ENCODE results near the gene ZNF813.
A peak's percentile ranks its signal among the peaks of the same experiment; 100 is the strongest.
"Not testable (repeated sequence)": the region's sequence is repeated elsewhere in the genome, so short reads cannot be mapped to it uniquely, and the experiment has no call there.

Gene ZNF813

GRCh38 chr19:53455828-53456227, 11.7 kb upstream of the ZNF813 start:
- no peak overlapping the region for H3K9ac ChIP-seq (ENCODE audit: low read length in 2 of 2)
- no peaks in the 10 kb centered on the region for H3K27me3 ChIP-seq (ENCODE audit: control insufficient read depth in 1 of 2, insufficient read depth in 2 of 2, low read length in 2 of 2)
- H3K27ac ChIP-seq (ENCODE audit: low read length): no peak overlapping the region
- H3K4me1 ChIP-seq (ENCODE audit: control insufficient read depth, insufficient read depth, low read length): no peaks in the 10 kb centered on the region
- H3K36me3 ChIP-seq (ENCODE audit: control insufficient read depth in 2 of 2, insufficient read depth in 2 of 2, low read length in 2 of 2): peaks cover 19 to 26% of the 10 kb centered on the region in 2 donors
- H3K4me3 ChIP-seq (ENCODE audit: low read length in 2 of 2): no peak overlapping the region
- peaks cover 0 to 5% of the 10 kb centered on the region in 2 donors for H3K9me3 ChIP-seq (ENCODE audit: control insufficient read depth in 2 of 2, low read length in 2 of 2)

GRCh38 chr19:53460131-53460721, 7.3 kb upstream of the ZNF813 start:
- not testable (repeated sequence) for H3K27me3 ChIP-seq (ENCODE audit: control insufficient read depth in 1 of 2, insufficient read depth in 2 of 2, low read length in 2 of 2); H3K27ac ChIP-seq (ENCODE audit: low read length); H3K9me3 ChIP-seq (ENCODE audit: control insufficient read depth in 2 of 2, low read length in 2 of 2); H3K9ac ChIP-seq (ENCODE audit: low read length in 2 of 2); H3K36me3 ChIP-seq (ENCODE audit: control insufficient read depth in 2 of 2, insufficient read depth in 2 of 2, low read length in 2 of 2); H3K4me1 ChIP-seq (ENCODE audit: control insufficient read depth, insufficient read depth, low read length); H3K4me3 ChIP-seq (ENCODE audit: low read length in 2 of 2)

GRCh38 chr19:53461866-53462265, 5.7 kb upstream of the ZNF813 start:
- H3K27me3 ChIP-seq (ENCODE audit: control insufficient read depth in 1 of 2, insufficient read depth in 2 of 2, low read length in 2 of 2): no peaks in the 10 kb centered on the region
- no peak overlapping the region for H3K27ac ChIP-seq (ENCODE audit: low read length)
- no peak overlapping the region for H3K9ac ChIP-seq (ENCODE audit: low read length in 2 of 2)
- no peak overlapping the region for H3K4me3 ChIP-seq (ENCODE audit: low read length in 2 of 2)
- no peaks in the 10 kb centered on the region for H3K36me3 ChIP-seq (ENCODE audit: control insufficient read depth in 2 of 2, insufficient read depth in 2 of 2, low read length in 2 of 2)
- H3K9me3 ChIP-seq (ENCODE audit: control insufficient read depth in 2 of 2, low read length in 2 of 2): peaks cover 0 to 4% of the 10 kb centered on the region in 2 donors
- H3K4me1 ChIP-seq (ENCODE audit: control insufficient read depth, insufficient read depth, low read length): peaks cover 4% of the 10 kb centered on the region

- Histone ChIP-seq H3K27me3 (ENCODE audit: control insufficient read depth in 1 of 2, insufficient read depth in 2 of 2, low read length in 2 of 2) (no peaks in the 10 kb centered on the region), H3K36me3 (ENCODE audit: control insufficient read depth in 2 of 2, insufficient read depth in 2 of 2, low read length in 2 of 2) (no peaks in the 10 kb centered on the region), H3K9ac (ENCODE audit: low read length in 2 of 2) (no peak overlapping the region), H3K27ac (ENCODE audit: low read length) (no peak overlapping the region), H3K4me1 (ENCODE audit: control insufficient read depth, insufficient read depth, low read length) (peaks cover 7% of the 10 kb centered on the region), H3K9me3 (ENCODE audit: control insufficient read depth in 2 of 2, low read length in 2 of 2) (no peaks in the 10 kb centered on the region), H3K4me3 (ENCODE audit: low read length in 2 of 2) (no peak overlapping the region)
Observed at GRCh38 chr19:53462861-53463260, 4.7 kb upstream of the ZNF813 start.

GRCh38 chr19:53463263-53463662, 4.3 kb upstream of the ZNF813 start:
- H3K27me3 ChIP-seq (ENCODE audit: control insufficient read depth in 1 of 2, insufficient read depth in 2 of 2, low read length in 2 of 2): no peaks in the 10 kb centered on the region
- no peak overlapping the region for H3K9ac ChIP-seq (ENCODE audit: low read length in 2 of 2)
- no peak overlapping the region for H3K27ac ChIP-seq (ENCODE audit: low read length)
- peaks cover 7% of the 10 kb centered on the region for H3K4me1 ChIP-seq (ENCODE audit: control insufficient read depth, insufficient read depth, low read length)
- no peaks in the 10 kb centered on the region for H3K36me3 ChIP-seq (ENCODE audit: control insufficient read depth in 2 of 2, insufficient read depth in 2 of 2, low read length in 2 of 2)
- no peaks in the 10 kb centered on the region for H3K9me3 ChIP-seq (ENCODE audit: control insufficient read depth in 2 of 2, low read length in 2 of 2)
- H3K4me3 ChIP-seq (ENCODE audit: low read length in 2 of 2): no peak overlapping the region

GRCh38 chr19:53466726-53467484, 628 bp upstream of the ZNF813 start:
- Histone ChIP-seq H3K9ac (ENCODE audit: low read length in 2 of 2) (no peak overlapping the region), H3K36me3 (ENCODE audit: control insufficient read depth in 2 of 2, insufficient read depth in 2 of 2, low read length in 2 of 2) (no peaks in the 10 kb centered on the region), H3K4me1 (ENCODE audit: control insufficient read depth, insufficient read depth, low read length) (peaks cover 10% of the 10 kb centered on the region), H3K9me3 (ENCODE audit: control insufficient read depth in 2 of 2, low read length in 2 of 2) (no peaks in the 10 kb centered on the region), H3K27me3 (ENCODE audit: control insufficient read depth in 1 of 2, insufficient read depth in 2 of 2, low read length in 2 of 2) (no peaks in the 10 kb centered on the region), H3K4me3 (ENCODE audit: low read length in 2 of 2) (peak overlapping the region; percentile 85 to 91), H3K27ac (ENCODE audit: low read length) (no peak overlapping the region)

GRCh38 chr19:53468628-53469027, 1.1 kb downstream of the ZNF813 start:
- not testable (repeated sequence) for H3K9ac ChIP-seq (ENCODE audit: low read length in 2 of 2)
- peak overlapping the region; percentile 48 to 91 for H3K4me3 ChIP-seq (ENCODE audit: low read length in 2 of 2)

GRCh38 chr19:53471916-53472315, 4.4 kb downstream of the ZNF813 start:
- no peaks in the 10 kb centered on the region for H3K9me3 ChIP-seq (ENCODE audit: control insufficient read depth in 2 of 2, low read length in 2 of 2)
- peaks cover 0 to 4% of the 10 kb centered on the region in 2 donors for H3K36me3 ChIP-seq (ENCODE audit: control insufficient read depth in 2 of 2, insufficient read depth in 2 of 2, low read length in 2 of 2)
- H3K4me3 ChIP-seq (ENCODE audit: low read length in 2 of 2): no peak overlapping the region
- H3K9ac ChIP-seq (ENCODE audit: low read length in 2 of 2): no peak overlapping the region
- H3K27ac ChIP-seq (ENCODE audit: low read length): no peak overlapping the region
- H3K4me1 ChIP-seq (ENCODE audit: control insufficient read depth, insufficient read depth, low read length): peaks cover 6% of the 10 kb centered on the region
- no peaks in the 10 kb centered on the region for H3K27me3 ChIP-seq (ENCODE audit: control insufficient read depth in 1 of 2, insufficient read depth in 2 of 2, low read length in 2 of 2)

More at GRCh38 chr19:53468628-53469027, 1.1 kb downstream of the ZNF813 start:
- not testable (repeated sequence) for H3K36me3 ChIP-seq (ENCODE audit: control insufficient read depth in 2 of 2, insufficient read depth in 2 of 2, low read length in 2 of 2); H3K9me3 ChIP-seq (ENCODE audit: control insufficient read depth in 2 of 2, low read length in 2 of 2); H3K27me3 ChIP-seq (ENCODE audit: control insufficient read depth in 1 of 2, insufficient read depth in 2 of 2, low read length in 2 of 2); H3K27ac ChIP-seq (ENCODE audit: low read length); H3K4me1 ChIP-seq (ENCODE audit: control insufficient read depth, insufficient read depth, low read length)

- not testable (repeated sequence) for H3K9me3 ChIP-seq (ENCODE audit: control insufficient read depth in 2 of 2, low read length in 2 of 2); H3K4me1 ChIP-seq (ENCODE audit: control insufficient read depth, insufficient read depth, low read length); H3K27me3 ChIP-seq (ENCODE audit: control insufficient read depth in 1 of 2, insufficient read depth in 2 of 2, low read length in 2 of 2); H3K9ac ChIP-seq (ENCODE audit: low read length in 2 of 2); H3K4me3 ChIP-seq (ENCODE audit: low read length in 2 of 2); H3K27ac ChIP-seq (ENCODE audit: low read length)
- peaks cover 0 to 16% of the 10 kb centered on the region in 2 donors for H3K36me3 ChIP-seq (ENCODE audit: control insufficient read depth in 2 of 2, insufficient read depth in 2 of 2, low read length in 2 of 2)
Observed at GRCh38 chr19:53474832-53475231, 7.3 kb downstream of the ZNF813 start.

- not testable (repeated sequence) for H3K4me1 ChIP-seq (ENCODE audit: control insufficient read depth, insufficient read depth, low read length); H3K27ac ChIP-seq (ENCODE audit: low read length); H3K4me3 ChIP-seq (ENCODE audit: low read length in 2 of 2); H3K9ac ChIP-seq (ENCODE audit: low read length in 2 of 2); H3K27me3 ChIP-seq (ENCODE audit: control insufficient read depth in 1 of 2, insufficient read depth in 2 of 2, low read length in 2 of 2); H3K9me3 ChIP-seq (ENCODE audit: control insufficient read depth in 2 of 2, low read length in 2 of 2)
- peaks cover 0 to 16% of the 10 kb centered on the region in 2 donors for H3K36me3 ChIP-seq (ENCODE audit: control insufficient read depth in 2 of 2, insufficient read depth in 2 of 2, low read length in 2 of 2)
Observed at GRCh38 chr19:53475470-53475869, 7.9 kb downstream of the ZNF813 start.

- not testable (repeated sequence) for H3K4me1 ChIP-seq (ENCODE audit: control insufficient read depth, insufficient read depth, low read length); H3K27me3 ChIP-seq (ENCODE audit: control insufficient read depth in 1 of 2, insufficient read depth in 2 of 2, low read length in 2 of 2); H3K27ac ChIP-seq (ENCODE audit: low read length); H3K4me3 ChIP-seq (ENCODE audit: low read length in 2 of 2); H3K9ac ChIP-seq (ENCODE audit: low read length in 2 of 2)
- peaks cover 0 to 14% of the 10 kb centered on the region in 2 donors for H3K36me3 ChIP-seq (ENCODE audit: control insufficient read depth in 2 of 2, insufficient read depth in 2 of 2, low read length in 2 of 2)
- H3K9me3 ChIP-seq (ENCODE audit: control insufficient read depth in 2 of 2, low read length in 2 of 2): peaks cover 8 to 17% of the 10 kb centered on the region in 2 donors
Observed at GRCh38 chr19:53483751-53484150, 16.2 kb downstream of the ZNF813 start.
